SU-DHL-6 (cell line): ENCODE data around the gene COX10.

Source experiments
- H2AFZ ChIP-seq: fragments of 200-600 bp; sonication (generic); 2 replicates; pipeline ENCODE4 v1.6.1; 2014; ENCODE audit warnings: low read depth, mild to moderate bottlenecking, moderate library complexity, mixed read lengths, antibody characterized with exemption, low read length; ENCODE audit not compliant: severe bottlenecking
- H3F3A ChIP-seq: fragments of 200-600 bp; shearing (Covaris generic); 2 replicates; pipeline ENCODE4 v1.6.0; 2016; ENCODE audit warnings: antibody characterized with exemption, mild to moderate bottlenecking; ENCODE audit not compliant: insufficient read depth
- H3K27ac ChIP-seq: fragments of 200-600 bp; sonication (generic); 2 replicates; pipeline ENCODE4 v1.5.1; 2016; ENCODE audit warnings: low read depth, mild to moderate bottlenecking, low read length, moderate library complexity, mixed read lengths
- H3K27me3 ChIP-seq: fragments of 200-600 bp; sonication (generic), shearing (Covaris generic); 2 replicates; pipeline ENCODE4 v1.6.0; 2014; ENCODE audit warnings: mild to moderate bottlenecking, low read length
- H3K36me3 ChIP-seq: fragments of 200-600 bp; sonication (generic); 2 replicates; pipeline ENCODE4 v1.6.1; 2014; ENCODE audit warnings: mild to moderate bottlenecking, low read length, mixed read lengths
- H3K4me2 ChIP-seq: fragments of 300-600, 200-600 bp; shearing (Covaris generic), sonication (generic); 2 replicates; pipeline ENCODE4 v1.6.0; 2014; ENCODE audit warnings: low read length, low read depth, mild to moderate bottlenecking; ENCODE audit not compliant: poor library complexity, severe bottlenecking
- H3K4me3 ChIP-seq: fragments of 200-600 bp; sonication (generic); 2 replicates; pipeline ENCODE4 v1.5.1; 2014; ENCODE audit warnings: antibody characterized with exemption, low read length, mild to moderate bottlenecking, mixed read lengths; ENCODE audit not compliant: insufficient read depth, poor library complexity, severe bottlenecking
- H3K79me2 ChIP-seq: fragments of 200-600 bp; sonication (generic); 2 replicates; pipeline ENCODE4 v1.6.1; 2014; ENCODE audit warnings: mild to moderate bottlenecking, low read length, moderate library complexity; ENCODE audit not compliant: insufficient read depth
- H3K9ac ChIP-seq: fragments of 200-600 bp; sonication (generic); 2 replicates; pipeline ENCODE4 v1.7.0; 2014; ENCODE audit warnings: mild to moderate bottlenecking, low read length
- H3K9me2 ChIP-seq: fragments of 200-600 bp; sonication (generic); replicated peaks from 2 replicates; pipeline ENCODE4 v1.6.1; 2014; ENCODE audit warnings: low read length; ENCODE audit not compliant: insufficient read depth
- H3K9me3 ChIP-seq: fragments of 200-600 bp; sonication (generic); 2 replicates; pipeline ENCODE4 v1.6.1; 2014; ENCODE audit warnings: low read length, mixed read lengths; ENCODE audit not compliant: insufficient read depth
- H4K20me1 ChIP-seq: fragments of 200-600 bp; sonication (generic); 2 replicates; pipeline ENCODE4 v1.6.1; 2014; ENCODE audit warnings: low read depth, mild to moderate bottlenecking, antibody characterized with exemption, low read length, moderate library complexity, mixed read lengths
- EZH2phosphoT487 ChIP-seq: fragments of 200-600 bp; sonication (generic), shearing (Covaris generic); conservative IDR thresholded peaks from 2 replicates; pipeline ENCODE4 v1.6.1; 2018; ENCODE audit warnings: mild to moderate bottlenecking, antibody characterized with exemption, low read length, moderate library complexity, mixed read lengths
- TF ChIP-seq, protein P1 (sequence below): fragments of 200-600 bp; sonication (generic); IDR thresholded peaks from one replicate; pipeline ENCODE4 v1.5.1; 2017; ENCODE audit warnings: antibody characterized with exemption, mild to moderate bottlenecking, low read length, moderate library complexity; ENCODE audit not compliant: insufficient read depth, poor library complexity, severe bottlenecking

The COX10 gene

GRCh38 chr17:14201021-14201987, 132.0 kb downstream of the COX10 start:
- Histone ChIP-seq H3K27ac (no peak overlapping the region), H3K79me2 (no peaks in the 10 kb centered on the region), H3K9ac (no peak overlapping the region), H3K36me3 (no peaks in the 10 kb centered on the region), H3K9me3 (no peaks in the 10 kb centered on the region), H3K4me3 (no peak overlapping the region), H3F3A (no peaks in the 10 kb centered on the region), H3K9me2 (no peaks in the 10 kb centered on the region), H2AFZ (no peak overlapping the region), H3K27me3 (no peaks in the 10 kb centered on the region), H3K4me2 (no peak overlapping the region), H4K20me1 (no peaks in the 10 kb centered on the region)
- TF ChIP-seq, protein P1, sequence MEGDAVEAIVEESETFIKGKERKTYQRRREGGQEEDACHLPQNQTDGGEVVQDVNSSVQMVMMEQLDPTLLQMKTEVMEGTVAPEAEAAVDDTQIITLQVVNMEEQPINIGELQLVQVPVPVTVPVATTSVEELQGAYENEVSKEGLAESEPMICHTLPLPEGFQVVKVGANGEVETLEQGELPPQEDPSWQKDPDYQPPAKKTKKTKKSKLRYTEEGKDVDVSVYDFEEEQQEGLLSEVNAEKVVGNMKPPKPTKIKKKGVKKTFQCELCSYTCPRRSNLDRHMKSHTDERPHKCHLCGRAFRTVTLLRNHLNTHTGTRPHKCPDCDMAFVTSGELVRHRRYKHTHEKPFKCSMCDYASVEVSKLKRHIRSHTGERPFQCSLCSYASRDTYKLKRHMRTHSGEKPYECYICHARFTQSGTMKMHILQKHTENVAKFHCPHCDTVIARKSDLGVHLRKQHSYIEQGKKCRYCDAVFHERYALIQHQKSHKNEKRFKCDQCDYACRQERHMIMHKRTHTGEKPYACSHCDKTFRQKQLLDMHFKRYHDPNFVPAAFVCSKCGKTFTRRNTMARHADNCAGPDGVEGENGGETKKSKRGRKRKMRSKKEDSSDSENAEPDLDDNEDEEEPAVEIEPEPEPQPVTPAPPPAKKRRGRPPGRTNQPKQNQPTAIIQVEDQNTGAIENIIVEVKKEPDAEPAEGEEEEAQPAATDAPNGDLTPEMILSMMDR = no peak
- TF ChIP-seq EZH2phosphoT487 = no peak

DNA sequence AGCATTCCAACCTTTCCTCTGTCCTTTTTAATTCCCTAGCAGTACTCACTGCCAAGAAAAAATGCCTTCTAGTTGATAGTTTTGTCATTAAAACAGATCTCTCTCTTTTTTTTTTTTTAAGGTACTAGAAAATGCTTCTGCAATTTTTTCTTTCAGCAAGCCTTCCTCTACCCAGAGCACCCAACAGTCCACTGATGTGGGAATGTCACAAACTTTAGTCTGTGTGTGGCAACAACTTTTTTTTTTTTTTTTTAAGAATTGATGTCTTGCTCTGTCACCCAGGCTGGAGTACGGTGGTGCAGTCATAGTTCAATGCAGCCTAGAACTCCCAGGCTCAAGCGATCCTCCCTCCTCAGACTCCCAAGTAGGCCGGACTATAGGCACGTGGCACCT, 132.7 kb downstream of the COX10 start:
- no peak overlapping the region for H3K27ac ChIP-seq
- H2AFZ ChIP-seq = no peak overlapping the region
- no peaks in the 10 kb centered on the region for H3K27me3 ChIP-seq
- no peaks in the 10 kb centered on the region for H3K9me3 ChIP-seq
- H3K4me3 ChIP-seq = no peak overlapping the region
- no peak overlapping the region for H3K4me2 ChIP-seq
- TF ChIP-seq, protein P1 = no peak
- TF ChIP-seq EZH2phosphoT487 = no peak
- H4K20me1 ChIP-seq = no peaks in the 10 kb centered on the region
- no peaks in the 10 kb centered on the region for H3K79me2 ChIP-seq
- no peaks in the 10 kb centered on the region for H3F3A ChIP-seq
- no peaks in the 10 kb centered on the region for H3K9me2 ChIP-seq
- H3K36me3 ChIP-seq = no peaks in the 10 kb centered on the region
- no peak overlapping the region for H3K9ac ChIP-seq

GRCh38 chr17:14202388-14203166, 133.3 kb downstream of the COX10 start:
- no peaks in the 10 kb centered on the region for H3K27me3 ChIP-seq
- H4K20me1 ChIP-seq = no peaks in the 10 kb centered on the region
- H2AFZ ChIP-seq = no peak overlapping the region
- no peaks in the 10 kb centered on the region for H3K9me3 ChIP-seq
- H3K4me2 ChIP-seq = no peak overlapping the region
- no peaks in the 10 kb centered on the region for H3K79me2 ChIP-seq
- H3K27ac ChIP-seq = no peak overlapping the region
- H3K4me3 ChIP-seq = no peak overlapping the region
- TF ChIP-seq, protein P1 = no peak
- TF ChIP-seq EZH2phosphoT487 = no peak
- H3K9ac ChIP-seq = no peak overlapping the region
- no peaks in the 10 kb centered on the region for H3K36me3 ChIP-seq
- no peaks in the 10 kb centered on the region for H3K9me2 ChIP-seq
- H3F3A ChIP-seq = no peaks in the 10 kb centered on the region
